ENCODE data around the gene HIGD1B.
A peak's percentile ranks its signal among the peaks of the same experiment; 100 is the strongest.

The HIGD1B gene

GRCh38 chr17:44880062-44880461 is 32.4 kb downstream of the HIGD1B start:
- no peak for DNase-seq

DNA sequence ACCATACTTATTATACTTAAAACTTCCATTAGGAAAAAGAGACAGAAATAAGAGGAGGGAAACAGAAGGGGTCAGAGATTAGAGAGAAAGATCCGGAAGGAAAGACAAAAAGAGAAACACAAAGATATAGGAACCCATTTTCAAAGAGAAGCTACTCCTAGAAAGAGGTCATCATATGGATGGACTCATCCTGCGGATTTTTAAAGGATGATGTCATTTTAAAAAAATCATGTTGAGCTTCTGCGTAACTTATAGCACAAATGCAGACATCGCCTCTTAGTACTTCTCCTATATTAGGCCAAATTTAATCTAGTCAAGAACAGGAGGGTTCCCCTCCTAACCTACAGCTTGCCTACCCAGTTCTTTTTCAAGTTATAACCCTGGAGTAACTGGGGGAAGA is 33.5 kb downstream of the HIGD1B start:
- no peak for DNase-seq

DNA sequence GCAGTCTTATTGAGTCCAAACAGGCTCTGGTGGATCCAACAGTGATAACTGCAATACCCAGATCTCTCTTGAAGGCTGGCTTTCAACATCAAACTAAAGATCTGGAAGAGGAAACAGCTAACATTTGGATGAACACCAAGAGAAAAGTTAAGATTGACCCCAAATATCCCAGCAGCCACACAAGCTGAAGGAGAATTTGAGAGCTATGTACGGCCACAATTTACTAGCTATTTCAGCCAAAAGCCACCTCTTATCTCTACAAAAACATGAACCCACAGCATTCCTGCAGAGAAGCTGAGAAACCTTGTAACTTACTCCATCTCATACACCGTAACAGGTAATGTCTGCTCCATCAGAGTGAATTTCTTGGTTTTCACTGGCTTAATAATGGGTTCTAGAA is 37.3 kb downstream of the HIGD1B start:
- no peak for DNase-seq

GRCh38 chr17:44887016-44887415 is 39.3 kb downstream of the HIGD1B start:
- no peak for DNase-seq

DNA sequence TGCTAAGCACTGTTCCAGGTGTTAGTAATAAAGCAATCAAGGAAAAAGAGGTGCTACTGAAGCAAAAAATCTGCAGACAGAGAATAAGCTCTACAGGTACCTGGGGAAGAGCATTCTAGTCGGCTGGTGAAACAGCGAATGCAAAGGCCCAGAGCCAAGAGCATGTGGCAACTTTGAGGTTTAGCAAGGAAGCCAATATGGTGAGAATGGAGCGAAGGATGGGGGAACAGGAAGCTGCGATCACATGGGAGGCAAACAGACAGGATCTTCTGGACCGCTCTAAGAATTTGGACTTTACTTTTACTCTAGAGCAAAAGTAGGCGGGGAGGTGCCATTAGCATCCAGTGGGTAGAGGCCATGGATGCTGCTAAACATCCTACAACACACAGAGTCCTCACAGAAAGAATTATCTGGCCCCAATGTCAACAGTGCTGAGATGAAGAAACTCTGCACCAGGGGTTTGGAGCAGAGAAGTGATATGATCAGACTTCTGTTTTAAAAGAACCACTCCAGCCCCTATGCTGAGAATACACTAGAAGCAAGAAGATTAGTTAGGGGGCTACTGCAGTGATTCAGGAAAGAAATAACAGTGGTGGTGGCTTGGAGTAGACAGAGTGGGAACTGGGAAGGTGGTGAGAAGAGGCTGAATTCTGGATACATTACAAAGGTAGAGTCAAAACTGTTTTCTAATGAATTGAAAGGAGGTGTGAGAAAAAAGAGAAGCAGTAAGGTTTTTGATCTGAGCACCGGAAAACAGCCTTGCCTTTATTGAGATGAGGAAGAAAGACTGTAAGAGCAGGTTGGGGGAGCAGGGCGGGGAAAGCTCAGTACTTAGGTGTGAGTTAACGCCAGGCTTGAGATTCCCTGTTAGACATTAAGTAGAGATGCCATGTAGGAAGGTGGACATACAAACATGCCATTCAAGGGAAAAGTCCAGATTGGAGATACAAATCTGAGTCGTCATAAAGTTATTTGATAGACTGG is 40.6 kb downstream of the HIGD1B start:
- no peak for DNase-seq

- no peak for DNase-seq
Observed at GRCh38 chr17:44889003-44889402, 41.3 kb downstream of the HIGD1B start.

- DNase-seq, result no peak
Observed at GRCh38 chr17:44892250-44892649, 44.6 kb downstream of the HIGD1B start.

GRCh38 chr17:44894642-44895041 is 47.0 kb downstream of the HIGD1B start:
- DNase-seq, result no peak

GRCh38 chr17:44898768-44899073 is 51.0 kb downstream of the HIGD1B start:
- DNase-seq, result no peak

DNA sequence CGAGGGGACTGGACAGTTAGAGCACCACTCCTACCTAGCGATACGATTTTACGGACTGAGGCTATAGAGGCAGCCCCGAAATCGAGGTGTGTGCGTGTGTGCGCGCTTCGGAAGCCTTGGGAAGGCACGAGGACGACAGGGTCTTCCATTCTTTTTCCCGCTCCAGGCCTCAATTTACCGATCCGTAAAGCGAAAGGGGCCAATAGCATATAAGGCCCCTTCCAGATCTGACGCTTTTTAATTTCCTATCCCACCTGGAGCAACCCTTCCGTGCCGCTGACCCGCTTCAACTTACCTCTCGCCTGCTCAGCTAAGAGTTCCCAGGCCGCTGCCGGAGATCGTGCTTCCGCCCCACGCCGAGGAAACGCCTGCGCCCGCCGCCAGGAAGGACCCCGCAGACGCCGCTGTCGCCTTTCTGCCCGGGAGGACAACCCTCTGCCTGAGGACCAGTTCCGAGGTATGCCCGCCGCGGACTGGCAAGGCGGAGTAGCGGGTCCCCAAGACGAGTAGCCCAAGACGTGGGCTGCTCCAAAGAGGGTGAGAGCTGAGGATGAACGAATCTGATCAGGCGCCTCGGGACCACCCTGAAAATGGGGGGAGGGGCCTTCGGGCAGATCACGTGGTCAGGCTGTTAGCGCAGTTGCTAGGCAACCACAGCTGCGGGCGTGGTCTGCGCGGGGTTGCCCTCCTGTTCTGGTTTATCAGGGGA is 51.5 kb downstream of the HIGD1B start, which contains the start of gene EFTUD2:
EFTUD2 (minus strand) TSS at position 372 of the 709 bp plus-strand sequence. CDS start 4,924 bp downstream, outside the sequence.
- DNase-seq, result peak; percentile 45

Data from NCI-H524 treated with DMSO at 0.1 percent for 48 hours (cell line).